ENCODE results near the gene MYT1.
"Not testable (repeated sequence)": the region's sequence is repeated elsewhere in the genome, so short reads cannot be mapped to it uniquely, and the experiment has no call there.

The MYT1 gene

DNA sequence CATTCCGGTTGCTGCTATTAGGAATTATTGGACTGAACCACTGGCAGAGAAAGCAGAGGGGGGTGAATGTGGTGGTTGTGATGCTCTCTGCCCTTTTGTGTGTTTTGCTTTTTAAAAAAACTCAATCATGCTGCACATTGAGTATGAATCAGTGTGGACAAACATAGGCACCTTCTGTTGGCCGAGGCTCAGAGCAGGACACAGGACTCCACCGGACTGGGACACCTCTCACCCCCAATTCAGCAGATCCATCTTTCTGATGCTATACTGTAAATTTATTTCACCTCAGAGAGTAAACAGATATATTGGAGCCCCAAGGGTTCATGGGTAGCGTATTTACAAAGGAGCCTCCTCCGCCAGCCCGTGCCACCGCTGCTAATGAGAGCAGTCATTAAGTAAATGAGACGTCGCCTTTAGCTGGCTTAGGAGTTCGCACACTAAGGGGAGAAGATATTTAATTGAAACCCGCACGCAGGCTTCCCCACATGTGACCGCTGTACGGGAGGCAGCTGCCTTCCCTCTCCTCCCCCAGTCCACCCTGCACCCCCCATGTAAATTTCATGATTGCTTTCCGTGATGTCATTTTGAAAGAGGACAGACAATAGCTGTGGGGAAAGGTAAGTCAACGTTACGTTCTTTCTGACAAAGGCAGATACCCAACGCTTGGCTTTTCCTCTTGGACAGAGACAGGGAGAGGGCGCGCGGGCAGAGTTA, at the start of gene MYT1:
MYT1 (plus strand) TSS at position 330 of the 714 bp plus-strand sequence. CDS start 34,410 bp downstream, outside the sequence.
- in situ Hi-C loops (cut with MboI; ENCODE audit: low sequenced_read_pairs), result no loop called here

DNA sequence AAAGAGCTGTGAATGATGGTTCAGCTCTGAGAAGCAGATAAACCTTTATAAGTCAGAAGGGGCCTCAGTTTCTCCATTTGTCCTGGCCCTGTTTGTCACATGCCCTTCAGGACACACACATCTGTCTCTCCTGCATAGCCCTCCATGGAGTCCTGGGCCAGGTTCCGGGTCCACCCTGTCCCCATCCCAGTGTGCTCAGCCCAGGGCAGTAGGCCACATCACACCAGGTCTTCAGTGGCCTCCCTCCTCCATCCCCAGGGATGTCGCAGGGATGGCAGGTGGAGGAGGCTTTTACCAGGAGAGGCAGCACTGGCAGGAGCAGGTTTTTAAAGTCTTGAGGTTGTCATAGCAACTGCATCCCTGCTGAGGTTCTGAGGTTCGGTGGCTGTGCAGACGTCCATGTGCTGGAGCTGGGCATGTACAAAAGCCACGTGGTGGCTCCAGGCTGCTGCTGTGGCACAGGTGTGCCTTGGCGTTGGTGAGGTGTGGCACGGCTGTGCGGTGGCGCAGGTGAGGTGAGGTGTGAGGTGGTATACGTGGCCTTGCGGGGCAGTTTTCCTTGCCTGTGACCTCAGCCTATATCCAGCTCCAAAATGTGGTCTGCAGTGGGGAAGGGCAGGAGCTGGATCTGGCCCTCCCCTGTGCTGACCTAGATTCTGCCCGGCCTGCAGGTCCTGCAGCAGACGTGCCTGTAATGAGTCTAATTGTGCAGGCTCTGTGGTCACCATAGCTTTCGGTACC, 48.9 kb upstream of the MYT1 start:
- in situ Hi-C loops (cut with MboI; ENCODE audit: low sequenced_read_pairs), result no loop called here

DNA sequence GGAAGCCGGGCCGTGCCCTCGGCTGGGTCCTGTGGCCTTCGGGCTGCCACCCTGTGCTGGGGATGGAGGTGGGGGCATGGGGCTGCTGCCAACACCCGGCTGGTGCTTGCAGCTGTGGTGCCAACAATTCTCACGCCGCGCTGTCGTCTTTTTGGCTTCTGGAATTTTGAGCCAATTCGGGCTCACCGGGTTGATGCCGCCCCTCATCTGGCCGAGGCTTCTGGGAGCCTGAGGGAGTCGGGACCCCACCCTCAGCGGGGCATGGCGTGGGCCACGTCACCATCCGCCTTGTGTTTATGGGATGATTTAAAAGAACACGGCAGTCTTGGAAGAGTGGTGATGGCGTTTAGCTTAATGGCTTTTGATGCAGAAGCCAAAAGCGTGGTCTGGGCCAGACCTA, 48.2 kb upstream of the MYT1 start:
- in situ Hi-C loops (cut with MboI; ENCODE audit: low sequenced_read_pairs), result no loop called here

DNA sequence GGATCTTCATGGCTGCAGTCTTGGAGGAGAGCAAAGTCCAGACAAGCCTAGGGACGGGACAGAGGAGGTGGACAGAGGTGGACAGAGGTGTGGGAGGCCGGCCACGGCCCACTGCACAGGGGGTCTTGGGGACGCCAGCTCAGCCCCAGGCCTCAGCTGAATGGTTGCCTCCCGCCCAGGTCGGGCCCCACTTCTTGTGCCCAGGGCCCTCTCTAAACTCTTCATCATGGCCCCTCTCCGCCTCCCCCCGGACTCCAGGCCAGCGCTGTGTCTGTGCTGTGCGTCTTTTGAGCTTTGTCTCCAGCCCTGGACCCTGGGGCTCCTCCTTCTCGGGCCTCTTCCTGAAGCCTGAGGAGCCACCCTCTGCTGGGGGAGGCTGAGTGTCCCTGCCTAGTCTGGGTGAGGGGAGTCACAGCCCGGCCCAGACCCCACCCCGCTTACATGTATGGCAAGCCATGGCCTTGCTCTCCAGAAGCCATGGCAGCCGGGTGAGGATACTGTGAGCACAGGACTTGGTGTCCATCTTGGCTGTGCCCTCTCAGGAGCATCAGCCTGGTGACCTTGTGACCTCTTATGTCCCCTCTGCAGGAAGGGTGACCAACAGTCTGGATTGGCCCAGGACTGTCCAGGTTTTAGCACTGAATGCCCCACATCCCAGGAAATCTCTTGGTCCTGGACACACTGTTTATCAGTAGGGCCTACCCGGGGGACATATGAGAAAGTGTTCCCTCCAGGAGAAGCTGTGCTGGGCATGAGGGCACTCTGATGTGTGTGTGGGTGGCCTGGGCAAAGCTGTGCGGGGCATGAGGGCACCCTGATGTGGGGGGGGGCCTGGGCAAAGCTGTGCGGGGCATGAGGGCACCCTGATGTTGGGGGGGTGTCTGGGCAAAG, 47.5 kb upstream of the MYT1 start:
- in situ Hi-C loops (cut with MboI; ENCODE audit: low sequenced_read_pairs), result no loop called here

DNA sequence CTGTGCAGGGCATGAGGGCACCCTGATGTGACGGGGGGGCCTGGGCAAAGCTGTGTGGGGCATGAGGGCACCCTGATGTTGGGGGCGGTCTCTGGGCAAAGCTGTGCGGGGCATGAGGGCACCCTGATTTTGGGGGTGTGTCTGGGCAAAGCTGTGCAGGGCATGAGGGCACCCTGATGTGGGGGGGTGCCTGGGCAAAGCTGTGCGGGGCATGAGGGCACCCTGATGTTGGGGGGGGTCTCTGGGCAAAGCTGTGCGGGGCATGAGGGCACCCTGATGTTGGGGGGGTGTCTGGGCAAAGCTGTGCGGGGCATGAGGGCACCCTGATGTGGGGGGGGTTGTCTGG, 46.8 kb upstream of the MYT1 start:
- in situ Hi-C loops (cut with MboI; ENCODE audit: low sequenced_read_pairs), result not testable (repeated sequence)

DNA sequence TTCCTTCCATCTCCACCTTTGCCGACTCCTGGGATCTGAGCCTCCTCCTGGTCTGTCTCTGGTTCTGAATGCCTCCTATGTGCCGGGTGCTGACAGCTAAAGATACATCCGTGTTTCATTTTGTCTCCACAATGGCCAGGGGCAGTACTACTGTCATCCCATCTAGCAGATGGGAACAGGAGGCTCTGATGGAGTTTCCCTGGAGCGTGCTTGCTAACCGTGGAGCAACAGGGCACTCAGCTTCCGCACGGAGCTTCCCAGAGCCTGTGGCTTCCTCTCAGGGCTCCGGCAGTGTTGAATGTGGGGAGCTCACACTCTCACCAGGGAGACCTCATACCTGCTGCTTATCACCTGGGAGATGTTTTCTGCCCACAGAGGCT, 45.0 kb upstream of the MYT1 start:
- in situ Hi-C loops (cut with MboI; ENCODE audit: low sequenced_read_pairs), result no loop called here

DNA sequence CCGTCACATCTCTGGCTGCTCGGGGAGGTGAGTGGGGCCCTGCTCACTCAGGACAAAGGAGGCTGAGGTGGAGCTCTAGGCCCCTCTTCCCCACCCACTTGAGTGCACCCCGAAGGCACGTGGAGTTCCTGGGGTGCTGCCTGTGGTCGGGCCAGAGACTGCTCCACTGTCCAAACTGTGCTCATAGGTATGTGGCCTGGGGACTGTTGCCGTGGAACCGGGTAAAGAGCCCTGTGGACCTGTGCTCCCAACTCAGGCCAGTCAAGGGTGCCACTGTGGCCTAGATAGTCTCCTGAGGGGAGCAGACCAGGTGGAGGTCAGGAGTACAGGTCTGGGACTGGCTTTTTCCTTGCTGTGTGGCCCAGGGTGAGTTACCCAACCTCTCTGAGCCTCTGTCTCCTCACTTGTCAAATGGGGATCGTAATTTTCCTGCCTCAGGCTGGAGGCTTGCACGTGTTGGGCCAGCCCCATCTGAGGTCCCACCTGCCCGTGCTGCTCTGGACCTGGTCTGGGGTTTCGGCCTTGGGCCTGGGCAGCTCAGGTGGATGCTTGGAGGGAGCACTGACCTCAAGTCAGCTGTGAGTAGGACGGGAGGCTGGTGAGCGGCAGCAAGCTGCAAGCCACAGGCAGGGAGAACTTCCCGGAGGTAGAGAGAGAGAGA, 44.4 kb upstream of the MYT1 start:
- in situ Hi-C loops (cut with MboI; ENCODE audit: low sequenced_read_pairs), result no loop called here

DNA sequence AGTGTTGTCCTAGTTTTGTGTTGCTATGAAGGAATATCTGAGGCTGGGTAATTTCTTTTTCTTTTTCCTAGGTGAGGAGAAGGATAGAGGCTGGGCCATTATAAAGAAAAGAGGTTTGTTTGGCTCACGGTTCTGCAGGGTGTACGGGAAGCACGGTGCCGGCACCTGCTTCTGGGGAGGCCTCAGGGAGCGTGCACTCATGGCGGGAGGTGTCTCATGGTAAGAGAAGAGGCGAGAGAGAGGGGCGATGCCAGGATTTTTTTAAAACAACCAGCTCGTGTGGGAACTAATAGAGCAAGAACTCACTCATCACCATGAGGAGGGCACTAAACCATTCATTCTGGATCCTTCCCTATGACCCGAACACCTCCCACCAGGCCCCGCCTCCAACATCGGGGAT, 42.7 kb upstream of the MYT1 start:
- in situ Hi-C loops (cut with MboI; ENCODE audit: low sequenced_read_pairs), result no loop called here

DNA sequence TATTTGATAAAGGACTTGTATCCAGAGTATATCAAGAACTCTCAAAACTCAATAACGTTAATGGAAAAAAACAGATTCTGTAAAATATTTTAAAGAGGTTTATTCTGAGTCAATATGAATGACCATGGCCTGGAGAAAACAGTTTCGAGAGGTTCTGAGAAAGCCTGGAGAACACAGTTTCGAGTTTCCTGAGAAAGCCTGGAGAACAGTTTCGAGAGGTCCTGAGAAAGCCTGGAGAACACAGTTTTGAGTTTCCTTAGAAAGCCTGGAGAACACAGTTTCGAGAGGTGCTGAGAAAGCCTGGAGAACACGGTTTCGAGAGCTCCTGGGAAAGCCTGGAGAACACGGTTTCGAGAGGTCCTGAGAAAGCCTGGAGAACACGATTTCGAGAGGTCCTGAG, 41.3 kb upstream of the MYT1 start:
- in situ Hi-C loops (cut with MboI; ENCODE audit: low sequenced_read_pairs), result not testable (repeated sequence)

DNA sequence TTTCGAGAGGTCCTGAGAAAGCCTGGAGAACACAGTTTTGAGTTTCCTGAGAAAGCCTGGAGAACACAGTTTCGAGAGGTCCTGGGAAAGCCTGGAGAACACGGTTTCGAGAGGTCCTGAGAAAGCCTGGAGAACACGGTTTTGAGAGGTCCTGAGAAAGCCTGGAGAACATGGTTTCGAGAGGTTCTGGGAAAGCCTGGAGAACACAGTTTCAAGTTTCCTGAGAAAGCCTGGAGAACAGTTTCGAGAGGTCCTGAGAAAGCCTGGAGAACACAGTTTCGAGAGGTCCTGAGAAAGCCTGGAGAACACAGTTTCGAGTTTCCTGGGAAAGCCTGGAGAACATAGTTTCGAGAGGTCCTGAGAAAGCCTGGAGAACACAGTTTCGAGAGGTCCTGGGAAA, 40.7 kb upstream of the MYT1 start:
- in situ Hi-C loops (cut with MboI; ENCODE audit: low sequenced_read_pairs), result not testable (repeated sequence)

DNA sequence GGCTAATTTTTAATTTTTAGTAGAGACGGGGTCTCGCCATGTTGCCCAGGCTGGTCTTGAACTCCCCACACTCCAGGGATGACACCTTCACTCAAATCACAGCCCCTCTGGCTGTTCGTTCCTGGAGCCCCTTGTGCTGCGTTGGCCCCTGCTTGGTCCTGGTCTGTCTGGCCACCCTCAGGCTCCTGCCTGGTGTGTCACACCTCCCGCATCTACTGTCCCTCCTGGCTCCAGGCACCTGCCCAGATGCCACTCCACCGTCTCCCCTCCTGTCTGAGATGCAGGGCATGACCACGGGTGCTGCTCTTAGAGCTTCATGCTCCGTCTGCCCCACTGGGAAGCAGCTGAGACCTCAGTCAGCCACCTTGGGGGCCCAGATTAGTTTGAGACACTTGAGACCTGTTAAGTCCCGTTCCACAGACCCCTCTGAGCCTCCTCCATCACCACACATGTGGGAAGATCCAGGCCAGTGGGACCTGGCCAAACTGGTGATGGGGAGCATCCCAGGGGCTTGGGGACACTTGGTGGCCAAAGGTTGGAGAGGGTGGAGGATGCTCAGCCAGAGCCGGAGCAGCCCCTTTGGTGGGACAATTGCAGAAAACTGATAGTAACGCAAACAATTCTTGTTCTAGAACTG, 35.0 kb upstream of the MYT1 start:
- in situ Hi-C loops (cut with MboI; ENCODE audit: low sequenced_read_pairs), result no loop called here

DNA sequence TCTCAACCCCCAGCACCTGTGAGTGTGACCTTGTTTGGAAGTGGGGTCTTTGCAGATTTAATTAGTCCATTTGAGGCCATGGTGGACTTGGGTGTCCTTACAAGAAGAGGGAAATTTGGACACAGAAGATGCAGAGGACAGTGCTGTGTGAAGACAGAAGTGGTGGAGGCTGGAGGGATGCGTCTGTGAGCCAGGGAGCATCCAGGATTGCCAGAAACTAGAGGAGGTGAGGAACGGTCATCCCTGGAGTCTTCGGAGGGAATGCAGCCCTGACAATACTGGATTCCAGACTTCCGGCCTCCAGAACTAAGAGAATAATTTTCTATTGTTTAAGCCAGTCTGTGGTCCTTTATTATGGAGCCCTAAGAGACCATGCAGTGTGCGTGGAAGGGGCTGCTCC, 34.0 kb upstream of the MYT1 start:
- in situ Hi-C loops (cut with MboI; ENCODE audit: low sequenced_read_pairs), result no loop called here

DNA sequence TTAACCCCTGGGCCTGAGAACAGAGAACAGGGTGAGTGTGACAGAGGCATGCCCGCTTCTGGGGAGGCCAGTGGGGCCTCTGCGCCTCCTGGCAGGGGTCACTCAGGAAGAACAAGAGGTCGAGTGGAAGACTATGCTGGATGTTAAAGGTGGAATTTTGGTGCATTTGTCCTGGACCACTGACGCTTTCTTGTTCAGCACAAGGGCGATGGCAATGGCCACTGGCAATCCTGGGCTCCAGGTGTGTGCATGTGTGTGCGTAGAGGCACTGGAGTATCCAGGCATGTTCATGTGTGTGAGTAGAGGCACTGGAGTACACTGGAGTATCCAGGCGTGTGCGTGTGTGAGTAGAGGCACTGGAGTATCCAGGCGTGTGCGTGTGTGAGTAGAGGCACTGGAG, 33.4 kb upstream of the MYT1 start:
- in situ Hi-C loops (cut with MboI; ENCODE audit: low sequenced_read_pairs), result no loop called here

DNA sequence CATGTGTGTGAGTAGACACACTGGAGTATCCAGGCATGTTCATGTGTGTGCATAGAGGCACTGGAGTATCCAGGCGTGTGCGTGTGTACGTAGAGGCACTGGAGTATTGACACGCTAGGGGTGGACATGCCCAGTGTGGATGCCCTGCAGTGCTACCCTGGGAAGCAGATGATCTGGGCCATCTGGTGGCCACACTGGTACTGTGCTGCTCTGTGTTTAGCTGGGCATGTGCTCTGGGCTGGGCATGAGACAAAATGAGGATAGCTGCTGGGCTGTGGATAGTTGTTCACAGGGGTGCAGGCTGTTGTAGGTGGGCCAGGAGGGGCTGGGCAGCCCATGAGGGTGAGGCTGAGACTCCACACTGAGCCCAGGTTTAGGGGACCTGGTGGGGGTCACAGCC, 32.8 kb upstream of the MYT1 start:
- in situ Hi-C loops (cut with MboI; ENCODE audit: low sequenced_read_pairs), result no loop called here

DNA sequence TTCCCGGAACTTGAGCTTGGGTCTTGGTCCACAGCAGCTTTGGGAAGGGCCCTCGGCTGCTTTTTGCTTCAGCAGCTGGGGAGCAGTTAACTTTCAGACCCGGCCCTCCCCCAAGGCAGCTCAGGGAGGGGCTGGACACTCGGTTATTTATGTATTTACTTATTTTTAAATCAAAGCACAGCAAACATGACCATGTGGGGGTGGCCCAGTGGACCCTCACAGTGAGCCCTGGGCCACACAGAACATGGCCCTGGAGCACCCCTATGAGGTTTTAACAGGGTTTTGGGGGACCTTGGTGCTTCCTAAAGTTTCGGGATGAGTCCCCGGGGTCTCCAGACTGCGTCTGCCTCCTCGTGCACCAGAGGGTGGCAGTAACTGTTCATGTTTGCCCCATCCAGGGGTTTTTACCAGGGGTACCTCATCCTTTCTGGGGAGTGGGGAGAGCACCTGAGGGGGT, 30.3 kb upstream of the MYT1 start:
- in situ Hi-C loops (cut with MboI; ENCODE audit: low sequenced_read_pairs), result no loop called here

DNA sequence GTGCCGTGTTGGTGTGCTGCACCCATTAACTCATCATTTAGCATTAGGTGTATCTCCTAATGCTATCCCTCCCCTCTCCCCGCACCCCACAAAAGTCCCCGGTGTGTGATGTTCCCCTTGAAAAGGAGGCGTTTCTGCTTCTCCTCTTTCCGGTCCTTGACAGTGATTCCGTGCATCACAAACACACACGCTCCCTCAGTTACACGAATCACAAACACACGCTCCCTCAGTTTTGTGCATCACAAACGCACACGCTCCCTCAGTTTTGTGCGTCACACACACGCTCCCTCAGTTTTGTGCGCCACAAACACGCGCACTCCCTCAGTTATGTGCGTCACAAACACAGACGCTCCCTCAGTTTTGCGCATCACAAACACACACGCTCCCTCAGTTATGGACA, 29.5 kb upstream of the MYT1 start:
- in situ Hi-C loops (cut with MboI; ENCODE audit: low sequenced_read_pairs), result not testable (repeated sequence)

DNA sequence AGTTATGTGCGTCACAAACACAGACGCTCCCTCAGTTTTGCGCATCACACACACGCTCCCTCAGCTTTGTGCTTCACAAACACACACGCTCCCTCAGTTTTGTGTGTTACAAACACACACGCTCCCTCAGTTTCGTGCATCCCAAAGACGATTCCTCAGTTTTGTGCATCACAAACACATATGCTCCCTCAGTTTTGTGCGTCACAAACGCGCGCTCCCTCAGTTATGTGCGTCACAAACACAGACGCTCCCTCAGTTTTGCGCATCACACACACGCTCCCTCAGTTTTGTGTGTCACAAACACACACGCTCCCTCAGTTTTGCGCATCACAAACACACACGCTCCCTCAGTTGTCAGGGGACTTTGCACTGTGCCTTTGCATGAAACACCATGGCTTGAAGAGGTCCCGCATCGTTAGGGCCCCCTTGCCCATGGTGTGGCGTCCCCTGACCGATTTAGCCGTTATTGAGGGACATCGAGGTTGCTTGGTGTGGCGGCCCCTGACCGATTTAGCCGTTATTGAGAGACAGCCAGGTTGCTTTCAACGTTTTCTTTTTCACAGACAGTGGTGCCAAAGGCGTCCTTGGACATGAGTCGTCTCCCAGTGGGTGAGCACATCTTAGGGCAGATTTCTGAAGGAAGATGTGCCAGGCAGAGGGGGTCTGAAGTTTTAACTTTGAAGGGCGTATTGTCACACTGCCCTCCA, 28.1 kb upstream of the MYT1 start:
- in situ Hi-C loops (cut with MboI; ENCODE audit: low sequenced_read_pairs), result no loop called here

DNA sequence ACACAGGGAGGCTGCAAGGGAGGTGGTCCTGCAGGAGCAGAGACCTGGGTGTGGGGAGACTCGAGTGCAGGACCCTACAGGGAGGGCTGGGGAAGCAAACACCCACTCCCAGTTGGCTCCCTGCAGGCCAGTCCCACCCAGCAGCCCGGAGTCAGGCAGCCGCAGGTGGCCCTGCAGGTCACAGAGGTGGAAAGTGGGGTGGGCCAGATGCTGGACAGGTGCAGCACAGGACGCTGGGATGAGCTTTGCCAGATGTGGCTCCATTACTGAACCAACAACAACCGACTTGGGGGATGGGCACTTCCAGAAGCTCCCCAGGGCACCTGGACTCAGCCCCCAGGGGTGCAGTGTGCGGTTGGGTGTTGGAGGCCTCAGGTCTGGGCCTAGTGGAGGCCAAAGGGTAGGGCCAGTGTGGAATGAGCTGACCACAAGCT, 26.6 kb upstream of the MYT1 start:
- in situ Hi-C loops (cut with MboI; ENCODE audit: low sequenced_read_pairs), result no loop called here

DNA sequence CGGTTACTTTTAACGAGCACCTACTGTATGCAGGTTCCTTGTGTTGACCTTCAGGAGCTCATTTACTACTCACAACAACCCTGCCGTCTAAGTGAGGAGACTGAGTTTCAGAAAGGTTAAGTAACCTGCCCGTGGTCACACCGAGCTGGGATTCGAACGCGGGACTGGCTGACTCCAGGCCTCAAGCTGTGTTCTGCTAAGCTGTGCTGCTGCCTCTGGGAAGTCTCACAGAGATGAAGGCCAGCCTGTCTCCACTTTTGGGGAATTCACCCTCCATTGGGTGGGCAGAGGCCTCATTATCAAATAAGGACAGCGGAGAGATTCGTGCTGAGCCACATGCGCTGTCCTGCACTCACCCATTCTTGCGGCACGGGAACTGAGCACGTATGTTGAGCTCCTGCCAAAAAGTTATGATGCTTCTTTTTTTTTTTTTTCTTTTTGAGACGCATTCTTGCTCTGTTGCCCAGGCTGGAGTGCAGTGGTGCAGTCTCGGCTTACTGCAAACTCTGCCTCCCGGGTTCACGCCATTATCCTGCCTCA, 25.9 kb upstream of the MYT1 start:
- in situ Hi-C loops (cut with MboI; ENCODE audit: low sequenced_read_pairs), result no loop called here

All from HL-60/S4 treated with phorbol 12-myristate 13-acetate at 8.2 ng/mL for 4 days and 3 days (cell line).